Activated CD4-positive, alpha-beta T cell treated with anti-CD3 and anti-CD28 coated beads, Interleukin-2, amount 10 ng/mL, durations not matched to agents 24 days and 14 days (primary cell): ENCODE measurements around the gene CLEC4M. TPM values are rescaled to one million over a fixed set of nuclear protein-coding genes. Genes with fewer than 3 reads are reported as not detected.

ENCODE experiments used
- DNase-seq: peaks from one replicate; pipeline ENCODE4 v3.0.0; 2022
- H3K27ac Mint-ChIP-seq: one replicate; pipeline ENCODE4 v1.8.0; 2022; ENCODE audit warnings: mild to moderate bottlenecking, mixed read lengths
- H3K27me3 Mint-ChIP-seq: one replicate; pipeline ENCODE4 v1.8.0; 2022; ENCODE audit warnings: mixed read lengths
- H3K36me3 Mint-ChIP-seq: one replicate; pipeline ENCODE4 v1.8.0; 2022; ENCODE audit warnings: low read depth, mild to moderate bottlenecking, mixed read lengths
- H3K4me1 Mint-ChIP-seq: one replicate; pipeline ENCODE4 v1.8.0; 2021; ENCODE audit warnings: mixed read lengths
- H3K4me3 Mint-ChIP-seq: one replicate; pipeline ENCODE4 v1.8.0; 2022; ENCODE audit warnings: mild to moderate bottlenecking, moderate library complexity, mixed read lengths
- H3K9me3 Mint-ChIP-seq: one replicate; pipeline ENCODE4 v1.8.0; 2021; ENCODE audit warnings: mixed read lengths
- intact Hi-C: fragments of 100-400 bp; cut with micrococcal nuclease; formaldehyde crosslinking; loops from one replicate; pipeline ENCODE4 v1.15.1; 2023
- total RNA-seq: library from RNA; stranded (reverse); gene quantifications from 2 replicates; pipeline ENCODE4 v1.2.3, GENCODE V29; 2022

CLEC4M gene
- total RNA-seq, 1 donor from 2014 or later: not detected

DNA sequence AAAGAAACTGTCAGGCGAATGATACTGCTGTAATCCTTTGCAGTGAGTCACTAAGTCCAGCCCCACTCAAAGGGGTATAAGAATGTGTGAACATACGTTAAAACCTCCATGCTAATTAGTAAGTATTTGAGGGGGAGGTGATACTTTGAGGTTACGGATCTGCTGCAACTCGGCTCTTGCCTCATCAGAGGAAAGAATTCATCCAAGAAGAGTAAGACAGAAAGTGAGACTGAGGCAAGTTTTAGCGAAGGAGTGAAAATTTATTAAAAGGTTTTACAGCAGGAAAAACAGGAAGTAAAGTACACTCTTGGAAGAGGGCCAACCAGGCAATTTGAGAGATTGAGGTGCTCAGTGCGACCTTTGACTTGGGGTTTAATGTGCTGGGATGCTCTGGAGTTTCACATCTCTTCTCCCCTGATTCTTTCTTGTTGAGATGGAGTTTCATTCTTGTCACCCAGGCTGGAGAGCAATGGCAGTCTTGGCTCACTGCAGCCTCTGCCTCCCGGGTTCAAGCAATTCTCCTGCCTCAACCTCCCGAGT is 9.8 kb downstream of the CLEC4M start:
- H3K4me3 Mint-ChIP-seq: peak overlapping the region; percentile 24
- H3K9me3 Mint-ChIP-seq: peaks cover 4% of the 10 kb centered on the region
- H3K4me1 Mint-ChIP-seq: peaks cover 12% of the 10 kb centered on the region
- H3K27me3 Mint-ChIP-seq: peaks cover 27% of the 10 kb centered on the region
- peak overlapping the region; percentile 25 for H3K27ac Mint-ChIP-seq
- H3K36me3 Mint-ChIP-seq: no peaks in the 10 kb centered on the region
- no peak for DNase-seq
- intact Hi-C loops: loop anchor here (1.0 to 2.0 kb wide), 4 partner anchors 22 to 92 kb away; no protein-coding TSS in a partner anchor

GRCh38 chr19:7773841-7774240 is 10.8 kb downstream of the CLEC4M start:
- peaks cover 12% of the 10 kb centered on the region for H3K4me1 Mint-ChIP-seq
- H3K27me3 Mint-ChIP-seq: peaks cover 29% of the 10 kb centered on the region
- intact Hi-C loops: loop anchor here (2.0 kb wide), 2 partner anchors 33 to 67 kb away; no protein-coding TSS in a partner anchor
- no peaks in the 10 kb centered on the region for H3K36me3 Mint-ChIP-seq
- H3K4me3 Mint-ChIP-seq: no peak overlapping the region
- peaks cover 4% of the 10 kb centered on the region for H3K9me3 Mint-ChIP-seq
- no peak overlapping the region for H3K27ac Mint-ChIP-seq
- no peak for DNase-seq

- Mint-ChIP-seq H3K27me3 (peaks cover 26% of the 10 kb centered on the region), H3K4me1 (peaks cover 12% of the 10 kb centered on the region), H3K36me3 (no peaks in the 10 kb centered on the region), H3K9me3 (peaks cover 4% of the 10 kb centered on the region), H3K4me3 (no peak overlapping the region), H3K27ac (no peak overlapping the region)
- no peak for DNase-seq
- intact Hi-C loops: no loop called here
Measured at GRCh38 chr19:7775761-7776160, 12.7 kb downstream of the CLEC4M start.

DNA sequence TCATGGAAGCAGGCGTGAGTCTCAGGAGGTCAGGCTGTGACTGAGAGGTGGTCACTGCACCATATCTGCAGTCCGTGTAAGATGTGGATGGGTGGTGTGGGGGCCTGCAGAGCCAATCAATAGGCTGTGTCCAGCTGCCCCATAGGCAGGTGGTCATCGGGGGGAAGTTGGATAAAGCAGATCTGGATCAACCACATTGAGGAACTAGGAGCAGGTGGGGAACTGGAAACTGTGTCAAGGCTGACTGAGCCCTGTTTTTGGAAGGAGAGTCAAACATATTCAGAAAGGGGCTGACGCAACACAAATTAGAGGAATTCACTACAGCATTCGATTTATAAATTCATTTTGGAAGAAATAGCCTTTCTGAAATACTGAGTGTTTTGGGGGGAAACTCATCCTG is 15.0 kb downstream of the CLEC4M start:
- DNase-seq: no peak
- H3K9me3 Mint-ChIP-seq: no peaks in the 10 kb centered on the region
- H3K36me3 Mint-ChIP-seq: no peaks in the 10 kb centered on the region
- peaks cover under 1% of the 10 kb centered on the region for H3K4me1 Mint-ChIP-seq
- peaks cover 28% of the 10 kb centered on the region for H3K27me3 Mint-ChIP-seq
- H3K4me3 Mint-ChIP-seq: no peak overlapping the region
- intact Hi-C loops: no loop called here
- no peak overlapping the region for H3K27ac Mint-ChIP-seq

- Mint-ChIP-seq H3K4me1 (peaks cover 2% of the 10 kb centered on the region), H3K36me3 (no peaks in the 10 kb centered on the region), H3K9me3 (peaks cover 3% of the 10 kb centered on the region), H3K4me3 (no peak overlapping the region), H3K27ac (no peak overlapping the region), H3K27me3 (peaks cover 40% of the 10 kb centered on the region)
- no peak for DNase-seq
- intact Hi-C loops: no loop called here
Measured at GRCh38 chr19:7779631-7780486, 16.8 kb downstream of the CLEC4M start.

DNA sequence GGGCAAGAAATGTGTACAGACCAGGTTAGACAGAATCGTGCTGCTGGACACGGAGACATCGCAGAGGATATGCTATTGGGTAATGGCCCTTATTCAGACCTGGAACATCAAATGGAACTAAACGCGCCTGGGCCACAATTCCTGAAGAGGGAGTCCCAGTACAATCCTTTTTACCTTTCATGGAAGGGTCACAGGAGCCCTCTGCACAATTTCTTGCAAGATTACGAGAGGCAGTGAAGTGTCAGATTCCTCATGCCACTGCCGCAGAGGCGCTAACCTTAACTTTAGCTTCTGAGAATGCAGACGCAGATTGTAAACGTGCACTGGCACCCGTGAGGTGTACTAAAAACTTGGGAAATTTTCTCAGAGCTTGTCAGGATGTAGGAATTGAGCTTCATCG is 18.1 kb downstream of the CLEC4M start:
- Mint-ChIP-seq H3K36me3 (no peaks in the 10 kb centered on the region), H3K4me3 (no peak overlapping the region), H3K27ac (no peak overlapping the region), H3K9me3 (peaks cover 3% of the 10 kb centered on the region), H3K4me1 (peaks cover 2% of the 10 kb centered on the region), H3K27me3 (peaks cover 37% of the 10 kb centered on the region)
- no peak for DNase-seq
- intact Hi-C loops: no loop called here

GRCh38 chr19:7783991-7784423 is 21.0 kb downstream of the CLEC4M start:
- Mint-ChIP-seq H3K4me1 (peaks cover 2% of the 10 kb centered on the region), H3K27ac (no peak overlapping the region), H3K36me3 (no peaks in the 10 kb centered on the region), H3K4me3 (no peak overlapping the region), H3K9me3 (peaks cover 3% of the 10 kb centered on the region), H3K27me3 (peaks cover 38% of the 10 kb centered on the region)
- DNase-seq: no peak
- intact Hi-C loops: no loop called here

DNA sequence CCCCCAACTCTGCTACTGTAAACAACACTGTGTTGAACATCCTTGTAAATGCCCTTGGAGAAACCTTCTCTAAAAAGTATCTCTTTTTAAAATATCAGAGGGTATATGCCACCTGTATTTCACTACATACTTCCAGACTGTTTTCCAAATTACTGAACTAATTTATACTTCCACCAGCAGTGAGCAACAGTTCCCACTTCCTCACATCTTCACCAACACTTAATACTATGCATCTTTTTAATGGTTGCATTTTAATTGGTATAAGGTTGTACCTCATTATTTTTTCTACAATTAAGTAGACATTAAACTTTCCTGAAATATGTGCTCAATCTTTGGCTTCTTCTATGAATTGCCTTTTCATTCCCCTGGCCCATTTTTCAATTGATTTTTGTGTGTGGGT is 21.8 kb downstream of the CLEC4M start:
- Mint-ChIP-seq H3K27me3 (peaks cover 41% of the 10 kb centered on the region), H3K4me1 (peaks cover 2% of the 10 kb centered on the region), H3K4me3 (no peak overlapping the region), H3K36me3 (no peaks in the 10 kb centered on the region), H3K9me3 (peaks cover 3% of the 10 kb centered on the region), H3K27ac (no peak overlapping the region)
- DNase-seq: no peak
- intact Hi-C loops: no loop called here

GRCh38 chr19:7787141-7787540 is 24.1 kb downstream of the CLEC4M start:
- no peak for DNase-seq
- intact Hi-C loops: no loop called here
- H3K27me3 Mint-ChIP-seq: peaks cover 33% of the 10 kb centered on the region
- no peaks in the 10 kb centered on the region for H3K36me3 Mint-ChIP-seq
- peaks cover 3% of the 10 kb centered on the region for H3K9me3 Mint-ChIP-seq
- H3K4me1 Mint-ChIP-seq: peaks cover 2% of the 10 kb centered on the region
- peak overlapping the region; percentile 34 for H3K27ac Mint-ChIP-seq
- H3K4me3 Mint-ChIP-seq: no peak overlapping the region

DNA sequence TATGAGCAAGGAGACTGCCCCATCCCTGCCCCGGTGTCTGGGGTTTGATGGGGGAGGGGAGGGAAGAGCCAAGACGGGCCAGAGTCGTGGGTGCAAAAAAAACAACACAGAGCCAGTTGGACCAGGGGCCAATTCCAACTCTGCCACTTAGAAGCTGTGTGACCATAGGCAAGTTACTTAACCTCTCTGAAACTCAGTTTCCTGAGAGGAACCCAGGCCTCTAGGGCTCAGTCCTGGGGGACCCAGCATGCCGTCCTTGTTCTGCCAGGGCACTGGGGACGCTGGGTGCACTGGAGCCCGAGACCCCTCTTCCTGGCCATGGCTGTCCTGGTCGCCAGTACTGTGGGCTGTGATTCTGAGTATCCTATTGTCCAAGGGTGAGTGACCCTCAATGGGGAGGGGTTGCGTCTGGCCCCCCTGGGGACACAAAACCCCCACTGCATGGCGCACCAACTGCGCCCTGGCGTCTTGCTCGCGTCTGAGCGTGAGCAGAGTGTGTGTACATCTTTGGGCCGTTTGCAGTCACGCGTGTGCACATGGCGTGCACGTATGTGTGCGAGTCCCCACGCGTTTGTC is 24.6 kb downstream of the CLEC4M start:
- no peak for DNase-seq
- H3K9me3 Mint-ChIP-seq: peaks cover 3% of the 10 kb centered on the region
- intact Hi-C loops: no loop called here
- H3K4me3 Mint-ChIP-seq: no peak overlapping the region
- H3K27me3 Mint-ChIP-seq: peaks cover 35% of the 10 kb centered on the region
- H3K27ac Mint-ChIP-seq: no peak overlapping the region
- H3K4me1 Mint-ChIP-seq: peaks cover 2% of the 10 kb centered on the region
- no peaks in the 10 kb centered on the region for H3K36me3 Mint-ChIP-seq

- H3K9me3 Mint-ChIP-seq: peaks cover 3% of the 10 kb centered on the region
- no peaks in the 10 kb centered on the region for H3K36me3 Mint-ChIP-seq
- no peak overlapping the region for H3K4me3 Mint-ChIP-seq
- peaks cover 2% of the 10 kb centered on the region for H3K4me1 Mint-ChIP-seq
- intact Hi-C loops: no loop called here
- no peak overlapping the region for H3K27ac Mint-ChIP-seq
- H3K27me3 Mint-ChIP-seq: peaks cover 33% of the 10 kb centered on the region
- DNase-seq: no peak
Measured at GRCh38 chr19:7788178-7788932, 25.3 kb downstream of the CLEC4M start.

DNA sequence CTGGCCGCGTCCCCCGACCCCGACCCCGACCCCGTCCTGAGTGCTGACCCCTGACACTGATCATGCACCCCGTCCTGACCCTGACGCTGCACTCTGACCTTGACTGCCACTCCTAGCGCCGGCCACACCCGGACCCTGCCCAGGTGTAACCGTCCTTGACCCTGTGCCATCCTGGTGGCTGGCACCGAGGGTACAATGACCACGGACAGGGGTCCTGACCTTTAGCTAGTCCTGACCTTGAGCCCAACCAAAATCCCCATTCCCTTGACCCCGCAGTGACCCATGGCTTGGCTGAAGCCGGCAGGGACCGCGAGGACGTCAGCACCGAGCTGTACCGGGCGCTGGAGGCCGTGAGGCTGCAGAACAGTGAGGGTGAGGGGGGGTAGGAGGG is 25.9 kb downstream of the CLEC4M start:
- intact Hi-C loops: no loop called here
- Mint-ChIP-seq H3K27me3 (peaks cover 29% of the 10 kb centered on the region), H3K4me3 (no peak overlapping the region)

DNA sequence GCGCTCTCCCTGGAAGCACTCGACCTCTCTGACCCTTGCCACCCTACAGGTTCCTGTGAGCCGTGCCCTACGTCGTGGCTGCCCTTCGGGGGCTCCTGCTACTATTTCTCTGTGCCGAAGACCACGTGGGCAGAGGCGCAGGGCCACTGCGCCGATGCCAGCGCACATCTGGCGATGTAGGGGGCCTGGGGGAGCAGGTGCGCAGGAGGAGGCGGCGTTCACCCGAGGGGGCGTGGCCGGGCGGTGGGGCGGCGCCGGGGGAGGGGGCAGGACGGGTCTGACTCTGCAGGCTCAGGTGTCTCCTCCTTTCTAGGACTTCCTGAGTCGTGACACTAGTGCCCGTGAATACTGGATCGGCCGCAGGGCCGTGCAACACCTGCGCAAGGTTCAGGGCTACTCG is 26.4 kb downstream of the CLEC4M start:
- Mint-ChIP-seq H3K27me3 (peaks cover 26% of the 10 kb centered on the region), H3K4me1 (peaks cover 2% of the 10 kb centered on the region), H3K27ac (no peak overlapping the region), H3K9me3 (peaks cover 3% of the 10 kb centered on the region), H3K36me3 (no peaks in the 10 kb centered on the region), H3K4me3 (no peak overlapping the region)
- no peak for DNase-seq
- intact Hi-C loops: no loop called here

More for the DNA sequence above, 25.9 kb downstream of the CLEC4M start:
- Mint-ChIP-seq H3K36me3 (no peaks in the 10 kb centered on the region), H3K4me1 (peaks cover 2% of the 10 kb centered on the region), H3K27ac (no peak overlapping the region), H3K9me3 (peaks cover 3% of the 10 kb centered on the region)
- no peak for DNase-seq
